Measurements from ENCODE around the gene PGAP2. TPM values are rescaled to one million over a fixed set of nuclear protein-coding genes. Genes with fewer than 3 reads are reported as not detected.

Gene PGAP2
- total RNA-seq, 2 donors from 2014 or later, result 26.6 to 33.5 TPM

DNA sequence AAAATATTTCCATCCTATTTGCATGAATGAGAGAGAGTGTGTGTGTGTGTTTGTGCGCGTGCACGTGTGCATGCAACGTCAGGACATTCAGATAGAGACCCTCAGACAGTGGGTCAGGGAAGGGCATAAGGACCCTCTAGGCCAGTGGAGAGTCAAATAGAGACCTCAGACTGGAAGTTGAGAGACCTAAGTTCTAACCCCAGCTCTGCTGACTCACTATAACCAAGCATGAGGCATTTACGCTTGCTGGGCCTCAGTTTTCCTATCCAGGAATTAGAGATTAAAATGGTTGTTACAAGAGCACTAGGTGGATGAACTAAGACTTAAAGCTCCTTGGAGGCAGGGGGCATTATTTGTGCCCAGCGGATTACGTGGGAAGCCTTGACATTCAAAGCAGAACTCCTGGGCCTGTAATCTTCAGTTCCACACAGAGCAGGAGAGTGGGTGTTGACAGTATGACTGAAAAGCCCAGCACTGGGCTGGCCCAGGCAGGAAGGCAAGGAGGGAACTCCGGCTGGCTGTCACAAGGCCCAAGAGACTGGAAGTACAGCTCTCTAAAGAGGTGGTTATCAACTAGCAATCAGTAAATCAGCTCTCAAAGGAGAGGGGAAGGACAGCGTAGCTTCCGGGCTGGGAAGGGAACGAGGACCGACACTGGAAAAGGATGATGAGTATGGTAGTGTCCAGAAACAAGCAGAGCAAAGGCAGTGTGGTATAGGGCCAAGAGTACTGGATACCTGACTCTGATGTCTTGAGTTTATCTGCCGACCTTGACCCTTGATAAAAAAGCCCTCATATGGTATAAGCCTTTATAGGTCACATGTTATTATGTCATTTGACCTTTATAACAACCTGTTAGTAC, 23.2 kb downstream of the PGAP2 start:
- Histone ChIP-seq H3K36me3 (peaks cover 0 to 6% of the 10 kb centered on the region in 2 donors), H3K4me3 (no peak overlapping the region), H3K4me1 (replicated peaks) (no peaks in the 10 kb centered on the region), H3K9me3 (no peaks in the 10 kb centered on the region), H3K27me3 (replicated peaks; ENCODE audit: insufficient read depth) (no peaks in the 10 kb centered on the region), H3K27ac (no peak overlapping the region)
- no peak for DNase-seq (ENCODE audit: low spot score)
- intact Hi-C loops (cut with DNase I), result no loop called here
- 70% methylated on average over 12 of the region's 13 CpGs for WGBS
- TF ChIP-seq, protein P1, sequence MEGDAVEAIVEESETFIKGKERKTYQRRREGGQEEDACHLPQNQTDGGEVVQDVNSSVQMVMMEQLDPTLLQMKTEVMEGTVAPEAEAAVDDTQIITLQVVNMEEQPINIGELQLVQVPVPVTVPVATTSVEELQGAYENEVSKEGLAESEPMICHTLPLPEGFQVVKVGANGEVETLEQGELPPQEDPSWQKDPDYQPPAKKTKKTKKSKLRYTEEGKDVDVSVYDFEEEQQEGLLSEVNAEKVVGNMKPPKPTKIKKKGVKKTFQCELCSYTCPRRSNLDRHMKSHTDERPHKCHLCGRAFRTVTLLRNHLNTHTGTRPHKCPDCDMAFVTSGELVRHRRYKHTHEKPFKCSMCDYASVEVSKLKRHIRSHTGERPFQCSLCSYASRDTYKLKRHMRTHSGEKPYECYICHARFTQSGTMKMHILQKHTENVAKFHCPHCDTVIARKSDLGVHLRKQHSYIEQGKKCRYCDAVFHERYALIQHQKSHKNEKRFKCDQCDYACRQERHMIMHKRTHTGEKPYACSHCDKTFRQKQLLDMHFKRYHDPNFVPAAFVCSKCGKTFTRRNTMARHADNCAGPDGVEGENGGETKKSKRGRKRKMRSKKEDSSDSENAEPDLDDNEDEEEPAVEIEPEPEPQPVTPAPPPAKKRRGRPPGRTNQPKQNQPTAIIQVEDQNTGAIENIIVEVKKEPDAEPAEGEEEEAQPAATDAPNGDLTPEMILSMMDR (IDR thresholded peaks at IDR 0.05), result no peak
- TF ChIP-seq POLR2A (IDR thresholded peaks at IDR 0.05) (no peak), POLR2AphosphoS5 (IDR thresholded peaks at IDR 0.05) (no peak)

DNA sequence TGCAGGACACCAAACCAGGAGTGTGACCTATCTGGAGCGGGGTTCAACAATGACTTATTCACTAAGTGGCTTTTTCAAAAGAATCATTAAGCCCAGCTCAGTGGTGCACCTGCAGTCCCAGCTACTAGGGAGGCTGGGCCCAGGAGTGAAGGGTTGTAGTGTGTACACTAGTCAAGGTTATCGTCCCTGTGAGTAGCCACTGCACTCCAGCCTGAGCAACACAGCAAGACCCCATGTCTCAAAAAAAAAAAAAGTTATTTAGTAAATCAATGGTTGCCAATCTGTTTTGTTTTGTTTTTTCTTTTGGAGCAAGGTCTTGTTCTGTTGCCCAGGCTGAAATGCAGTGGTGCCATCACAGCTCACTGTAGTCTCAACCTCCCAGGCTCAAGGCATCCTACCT, 24.5 kb downstream of the PGAP2 start:
- WGBS, result 97% methylated on average over 2 of the region's 2 CpGs
- H3K4me1 ChIP-seq (replicated peaks), result no peaks in the 10 kb centered on the region
- no peak overlapping the region for H3K27ac ChIP-seq

DNA sequence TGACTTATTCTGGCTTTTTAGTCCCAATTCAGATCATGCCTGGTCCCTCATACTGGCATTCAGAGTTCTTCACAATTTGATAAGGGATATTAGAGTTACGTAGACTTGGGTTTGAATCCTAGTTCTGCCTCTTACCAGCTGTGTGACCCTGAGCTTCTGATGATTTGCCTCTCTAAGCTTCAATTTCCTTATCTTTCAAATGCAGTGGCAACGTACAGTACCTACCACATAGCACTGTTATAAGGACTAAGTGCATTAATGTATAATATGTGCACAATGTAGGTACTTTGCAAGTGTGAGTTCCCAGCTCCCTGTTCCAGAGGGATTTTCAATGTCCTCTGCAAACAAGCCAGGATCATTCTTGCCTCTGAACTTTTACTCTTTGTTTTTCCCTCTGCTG, 25.1 kb downstream of the PGAP2 start:
- Histone ChIP-seq H3K27me3 (replicated peaks; ENCODE audit: insufficient read depth) (no peaks in the 10 kb centered on the region), H3K4me1 (replicated peaks) (no peaks in the 10 kb centered on the region), H3K4me3 (no peak overlapping the region), H3K9me3 (no peaks in the 10 kb centered on the region), H3K36me3 (no peaks in the 10 kb centered on the region), H3K27ac (no peak overlapping the region)
- no peak for TF ChIP-seq POLR2A (IDR thresholded peaks at IDR 0.05)
- TF ChIP-seq, protein P1 (IDR thresholded peaks at IDR 0.05), result no peak
- WGBS, result 88% methylated on average over 2 of the region's 2 CpGs
- no peak for DNase-seq (ENCODE audit: low spot score)
- intact Hi-C loops (cut with DNase I), result no loop called here

More for the DNA sequence above, 24.5 kb downstream of the PGAP2 start:
- Histone ChIP-seq H3K36me3 (no peaks in the 10 kb centered on the region), H3K9me3 (no peaks in the 10 kb centered on the region), H3K4me3 (no peak overlapping the region), H3K27me3 (replicated peaks; ENCODE audit: insufficient read depth) (no peaks in the 10 kb centered on the region)
- intact Hi-C loops (cut with DNase I), result no loop called here
- TF ChIP-seq POLR2AphosphoS5 (IDR thresholded peaks at IDR 0.05), result no peak
- TF ChIP-seq, protein P1 (IDR thresholded peaks at IDR 0.05), result no peak
- TF ChIP-seq POLR2A (IDR thresholded peaks at IDR 0.05), result no peak
- DNase-seq (ENCODE audit: low spot score), result no peak

DNA sequence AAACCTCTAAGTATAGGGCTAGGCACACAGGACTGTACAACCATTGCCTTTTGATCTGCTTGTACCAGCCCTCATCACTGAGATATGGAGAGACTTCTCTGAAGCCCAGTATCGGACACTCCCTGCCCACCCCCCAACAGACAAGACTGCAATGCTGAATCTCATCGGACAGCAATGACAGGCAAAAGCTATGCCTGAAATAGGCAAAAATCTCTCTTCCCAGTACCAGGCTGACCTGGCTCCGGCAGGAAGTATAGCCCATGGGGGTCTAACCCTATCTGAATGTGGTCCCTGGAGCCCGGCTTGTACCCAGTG, 25.9 kb downstream of the PGAP2 start:
- H3K4me1 ChIP-seq (replicated peaks), result no peaks in the 10 kb centered on the region
- TF ChIP-seq POLR2AphosphoS5 (IDR thresholded peaks at IDR 0.05), result no peak
- TF ChIP-seq POLR2A (IDR thresholded peaks at IDR 0.05), result no peak
- TF ChIP-seq, protein P1 (IDR thresholded peaks at IDR 0.05), result no peak
- no peaks in the 10 kb centered on the region for H3K36me3 ChIP-seq
- no peaks in the 10 kb centered on the region for H3K27me3 ChIP-seq (replicated peaks; ENCODE audit: insufficient read depth)
- no peak overlapping the region for H3K27ac ChIP-seq
- no peak overlapping the region for H3K4me3 ChIP-seq
- 73% methylated on average over 4 of the region's 4 CpGs for WGBS
- H3K9me3 ChIP-seq, result no peaks in the 10 kb centered on the region
- no peak for DNase-seq (ENCODE audit: low spot score)
- intact Hi-C loops (cut with DNase I), result no loop called here
